ENCODE measurements around the gene RUFY2. TPM values are rescaled to one million over a fixed set of nuclear protein-coding genes. Genes with fewer than 3 reads are reported as not detected.

Gene RUFY2
- total RNA-seq, 2 donors from 2014 or later: 12.2 to 13.6 TPM

- peak in 2 of 3 donors; percentile 18 to 22 for DNase-seq
- ATAC-seq: peak; percentile 83
- Mint-ChIP-seq H3K36me3 (ENCODE audit: low read depth) (peaks cover 3% of the 10 kb centered on the region), H3K4me1 (peaks cover 14% of the 10 kb centered on the region), H3K27ac (peak overlapping the region; percentile 34), H3K4me3 (peak overlapping the region; percentile 43), H3K27me3 (no peaks in the 10 kb centered on the region)
- no peaks in the 10 kb centered on the region for H3K9me3 ChIP-seq (ENCODE audit: control insufficient read depth, low read length, poor library complexity, severe bottlenecking)
These were observed 58.8 kb downstream of the RUFY2 start for GRCh38 chr10:68348265-68348741.

- no peaks in the 10 kb centered on the region for H3K9me3 ChIP-seq (ENCODE audit: control insufficient read depth, low read length, poor library complexity, severe bottlenecking)
- Mint-ChIP-seq H3K27ac (peak overlapping the region; percentile 66), H3K4me3 (no peak overlapping the region), H3K4me1 (peaks cover 18% of the 10 kb centered on the region), H3K27me3 (no peaks in the 10 kb centered on the region), H3K36me3 (ENCODE audit: low read depth) (peaks cover 1% of the 10 kb centered on the region)
- DNase-seq (no peak), ATAC-seq (no peak)
These were observed 60.3 kb downstream of the RUFY2 start for GRCh38 chr10:68346774-68347173.

- Mint-ChIP-seq H3K27ac (no peak overlapping the region), H3K4me1 (peaks cover 23% of the 10 kb centered on the region), H3K27me3 (no peaks in the 10 kb centered on the region), H3K4me3 (no peak overlapping the region), H3K36me3 (ENCODE audit: low read depth) (peaks cover 3% of the 10 kb centered on the region)
- DNase-seq (no peak), ATAC-seq (no peak)
- H3K9me3 ChIP-seq (ENCODE audit: control insufficient read depth, low read length, poor library complexity, severe bottlenecking): no peaks in the 10 kb centered on the region
These were observed 61.5 kb downstream of the RUFY2 start for GRCh38 chr10:68345621-68346020.

- ATAC-seq: no peak
- no peaks in the 10 kb centered on the region for H3K9me3 ChIP-seq (ENCODE audit: control insufficient read depth, low read length, poor library complexity, severe bottlenecking)
- H3K4me3 Mint-ChIP-seq: no peak overlapping the region
- no peak for DNase-seq
- peaks cover 24% of the 10 kb centered on the region for H3K4me1 Mint-ChIP-seq
- H3K27me3 Mint-ChIP-seq: no peaks in the 10 kb centered on the region
- H3K36me3 Mint-ChIP-seq (ENCODE audit: low read depth): peaks cover 9% of the 10 kb centered on the region
- H3K27ac Mint-ChIP-seq: peak overlapping the region; percentile 32
These were observed 64.1 kb downstream of the RUFY2 start for GRCh38 chr10:68342909-68343516.

- H3K4me3 Mint-ChIP-seq: no peak overlapping the region
- peaks cover 9% of the 10 kb centered on the region for H3K36me3 Mint-ChIP-seq (ENCODE audit: low read depth)
- no peaks in the 10 kb centered on the region for H3K27me3 Mint-ChIP-seq
- ATAC-seq (no peak), DNase-seq (no peak)
- peaks cover 35% of the 10 kb centered on the region for H3K4me1 Mint-ChIP-seq
- no peaks in the 10 kb centered on the region for H3K9me3 ChIP-seq (ENCODE audit: control insufficient read depth, low read length, poor library complexity, severe bottlenecking)
- peak overlapping the region; percentile 82 for H3K27ac Mint-ChIP-seq
These were observed 66.6 kb downstream of the RUFY2 start for GRCh38 chr10:68340358-68341080.

GRCh38 chr10:68336754-68337351 lies 70.2 kb downstream of the RUFY2 start:
- Mint-ChIP-seq H3K27me3 (no peaks in the 10 kb centered on the region), H3K4me1 (peaks cover 50% of the 10 kb centered on the region), H3K36me3 (ENCODE audit: low read depth) (peaks cover 10% of the 10 kb centered on the region), H3K4me3 (peak overlapping the region; percentile 72), H3K27ac (peak overlapping the region; percentile 94)
- ATAC-seq (no peak), DNase-seq (no peak)
- no peaks in the 10 kb centered on the region for H3K9me3 ChIP-seq (ENCODE audit: control insufficient read depth, low read length, poor library complexity, severe bottlenecking)

GRCh38 chr10:68334672-68335467 lies 72.2 kb downstream of the RUFY2 start:
- Mint-ChIP-seq H3K27me3 (no peaks in the 10 kb centered on the region), H3K4me1 (peaks cover 56% of the 10 kb centered on the region), H3K4me3 (peak overlapping the region; percentile 99), H3K36me3 (ENCODE audit: low read depth) (peaks cover 9% of the 10 kb centered on the region), H3K27ac (peak overlapping the region; percentile 94)
- no peaks in the 10 kb centered on the region for H3K9me3 ChIP-seq (ENCODE audit: control insufficient read depth, low read length, poor library complexity, severe bottlenecking)
- DNase-seq: no peak
- no peak for ATAC-seq

- Mint-ChIP-seq H3K27ac (peak overlapping the region; percentile 94), H3K4me1 (peaks cover 54% of the 10 kb centered on the region)
These were observed 73.3 kb downstream of the RUFY2 start for GRCh38 chr10:68333440-68334431.

GRCh38 chr10:68333058-68333395 lies 74.0 kb downstream of the RUFY2 start:
- peak overlapping the region; percentile 99 for H3K4me3 Mint-ChIP-seq
- no peaks in the 10 kb centered on the region for H3K27me3 Mint-ChIP-seq
- H3K9me3 ChIP-seq (ENCODE audit: control insufficient read depth, low read length, poor library complexity, severe bottlenecking): no peaks in the 10 kb centered on the region
- peaks cover 4% of the 10 kb centered on the region for H3K36me3 Mint-ChIP-seq (ENCODE audit: low read depth)
- DNase-seq: no peak
- no peak for ATAC-seq
- peak overlapping the region; percentile 94 for H3K27ac Mint-ChIP-seq
- peaks cover 54% of the 10 kb centered on the region for H3K4me1 Mint-ChIP-seq

More at GRCh38 chr10:68333440-68334431, 73.3 kb downstream of the RUFY2 start:
- DNase-seq (no peak), ATAC-seq (no peak)
- H3K36me3 Mint-ChIP-seq (ENCODE audit: low read depth): peaks cover 7% of the 10 kb centered on the region
- H3K4me3 Mint-ChIP-seq: peak overlapping the region; percentile 99
- no peaks in the 10 kb centered on the region for H3K27me3 Mint-ChIP-seq
- H3K9me3 ChIP-seq (ENCODE audit: control insufficient read depth, low read length, poor library complexity, severe bottlenecking): no peaks in the 10 kb centered on the region

GRCh38 chr10:68332259-68333057 lies 74.6 kb downstream of the RUFY2 start, which contains the start of gene PBLD:
PBLD (minus strand) TSS chr10:68332928; CDS start chr10:68306844, 26,084 bp downstream.
- ATAC-seq: peak; percentile 6
- Mint-ChIP-seq H3K27me3 (no peaks in the 10 kb centered on the region), H3K36me3 (ENCODE audit: low read depth) (peaks cover 4% of the 10 kb centered on the region), H3K4me3 (peak within 1 kb of the TSS; percentile 99), H3K27ac (peak within 1 kb of the TSS; percentile 94), H3K4me1 (peaks cover 50% of the 10 kb centered on the region)
- no peaks in the 10 kb centered on the region for H3K9me3 ChIP-seq (ENCODE audit: control insufficient read depth, low read length, poor library complexity, severe bottlenecking)
- peak; percentile 39 to 41 (median 39) for DNase-seq

- H3K27me3 Mint-ChIP-seq: no peaks in the 10 kb centered on the region
- peaks cover 46% of the 10 kb centered on the region for H3K4me1 Mint-ChIP-seq
- H3K9me3 ChIP-seq (ENCODE audit: control insufficient read depth, low read length, poor library complexity, severe bottlenecking): no peaks in the 10 kb centered on the region
- H3K36me3 Mint-ChIP-seq (ENCODE audit: low read depth): peaks cover 4% of the 10 kb centered on the region
- H3K27ac Mint-ChIP-seq: peak within 1 kb of the TSS; percentile 94
- DNase-seq: peak; percentile 98 to 99 (median 98)
- peak; percentile 84 for ATAC-seq
- peak within 1 kb of the TSS; percentile 99 for H3K4me3 Mint-ChIP-seq
These were observed 75.4 kb downstream of the RUFY2 start, which contains the start of gene HNRNPH3 for GRCh38 chr10:68331455-68332258. HNRNPH3 (plus strand) TSS chr10:68332064; CDS start chr10:68337222, 5,158 bp downstream.

Data from T-helper 17 cell (primary cell).